MCF 10A (cell line): ENCODE measurements around the gene MAGEA9. TPM values are rescaled to one million over a fixed set of nuclear protein-coding genes. Genes with fewer than 3 reads are reported as not detected.
"Not testable (repeated sequence)": the region's sequence is repeated elsewhere in the genome, so short reads cannot be mapped to it uniquely, and the experiment has no call there.

Experiments
- Bru-seq: library from RNA; stranded (reverse); fragments of 400-500 nt; gene quantifications from one replicate; lab custom pipeline; 2021; lab: Mats Ljungman, UMichigan
- BruChase-seq, 2 experiments: library from RNA; stranded (reverse); fragments of 400-500 nt; gene quantifications; one replicate each; lab custom pipeline; 2021; lab: Mats Ljungman, UMichigan
- BruUV-seq: library from RNA; stranded (reverse); fragments of 400-500 nt; replicated peaks from 2 replicates; lab custom pipeline; 2021; lab: Mats Ljungman, UMichigan
- CTCF ChIA-PET: fragments of 300-600 bp; sonication (Branson Sonifier 250); formaldehyde crosslinking; extraction: SDS; loops from one replicate; lab custom pipeline; 2021; ENCODE audit warnings: antibody characterized with exemption, inconsistent platforms; lab: Yijun Ruan, JAX
- POLR2A ChIA-PET: fragments of 300-600, 350-650 bp; sonication (Branson Sonifier 250); formaldehyde crosslinking; extraction: SDS; loops from one replicate; lab custom pipeline; 2020; ENCODE audit warnings: antibody characterized with exemption, inconsistent platforms; lab: Yijun Ruan, JAX
- DNase-seq: peaks from one replicate; pipeline ENCODE4 v3.0.0-alpha.2; 2018; ENCODE audit not compliant: unreplicated experiment
- H3K27ac Mint-ChIP-seq: one replicate; pipeline ENCODE4 v1.8.0; 2022; ENCODE audit warnings: mild to moderate bottlenecking, low read depth, mixed read lengths; ENCODE audit not compliant: unreplicated experiment
- H3K27me3 Mint-ChIP-seq: one replicate; pipeline ENCODE4 v1.8.0; 2022; ENCODE audit warnings: mixed read lengths; ENCODE audit not compliant: insufficient read depth, unreplicated experiment
- H3K36me3 Mint-ChIP-seq: one replicate; pipeline ENCODE4 v1.8.0; 2022; ENCODE audit warnings: mild to moderate bottlenecking, moderate library complexity, mixed read lengths; ENCODE audit not compliant: insufficient read depth, unreplicated experiment
- H3K4me1 Mint-ChIP-seq: one replicate; pipeline ENCODE4 v1.8.0; 2022; ENCODE audit warnings: mixed read lengths; ENCODE audit not compliant: insufficient read depth, unreplicated experiment
- H3K4me3 Mint-ChIP-seq: one replicate; pipeline ENCODE4 v1.8.0; 2022; ENCODE audit warnings: mild to moderate bottlenecking, moderate library complexity, mixed read lengths; ENCODE audit not compliant: unreplicated experiment
- H3K9me3 Mint-ChIP-seq: one replicate; pipeline ENCODE4 v1.8.0; 2022; ENCODE audit warnings: mixed read lengths; ENCODE audit not compliant: unreplicated experiment
- CTCF ChIP-seq: fragments of 200-600 bp; IDR thresholded peaks from one replicate; pipeline ENCODE4 v1.8.0; 2022; ENCODE audit warnings: antibody characterized with exemption, mild to moderate bottlenecking; ENCODE audit not compliant: unreplicated experiment
- intact Hi-C: fragments of 100-400 bp; cut with micrococcal nuclease; formaldehyde crosslinking; loops from 2 replicates; pipeline ENCODE4 v1.14.1; 2022
- long read RNA-seq: library from polyadenylated mRNA; stranded (forward); transcript quantifications from one replicate; pipeline ENCODE4 v2.0.0, GENCODE V29; 2022
- total RNA-seq: library from RNA; stranded (reverse); gene quantifications from 2 replicates; pipeline ENCODE4 v1.2.3, GENCODE V29; 2022

Gene MAGEA9
- not detected in 2 replicates for total RNA-seq
- Bru-seq, nascent RNA, result not detected
- not detected for BruChase-seq, experiment 1, labeled RNA remaining after a 6-hour chase
- not detected for BruChase-seq, experiment 2, labeled RNA remaining after a 2-hour chase
- long read RNA-seq, result 0 reads

GRCh38 chrX:149781727-149782126 lies at the start of gene MAGEA9:
MAGEA9 (plus strand) TSS chrX:149781930; CDS start chrX:149786211, 4,281 bp downstream.
- H3K4me1 Mint-ChIP-seq, CTCF ChIA-PET, H3K9me3 Mint-ChIP-seq, BruUV-seq, H3K27me3 Mint-ChIP-seq, H3K4me3 Mint-ChIP-seq, H3K36me3 Mint-ChIP-seq, intact Hi-C loops, POLR2A ChIA-PET, DNase-seq, H3K27ac Mint-ChIP-seq: not testable (repeated sequence)

- H3K9me3 Mint-ChIP-seq, DNase-seq, H3K36me3 Mint-ChIP-seq, POLR2A ChIA-PET, BruUV-seq, CTCF ChIA-PET, H3K4me1 Mint-ChIP-seq, H3K27me3 Mint-ChIP-seq, H3K4me3 Mint-ChIP-seq, intact Hi-C loops, H3K27ac Mint-ChIP-seq: not testable (repeated sequence)
These were observed 39.5 kb upstream of the MAGEA9 start for GRCh38 chrX:149742269-149742668.

- H3K9me3 Mint-ChIP-seq, CTCF ChIA-PET, H3K4me1 Mint-ChIP-seq, H3K27me3 Mint-ChIP-seq, H3K4me3 Mint-ChIP-seq, H3K36me3 Mint-ChIP-seq, POLR2A ChIA-PET, DNase-seq, H3K27ac Mint-ChIP-seq, BruUV-seq, intact Hi-C loops: not testable (repeated sequence)
These were observed 35.2 kb upstream of the MAGEA9 start for GRCh38 chrX:149746390-149747007.

DNA sequence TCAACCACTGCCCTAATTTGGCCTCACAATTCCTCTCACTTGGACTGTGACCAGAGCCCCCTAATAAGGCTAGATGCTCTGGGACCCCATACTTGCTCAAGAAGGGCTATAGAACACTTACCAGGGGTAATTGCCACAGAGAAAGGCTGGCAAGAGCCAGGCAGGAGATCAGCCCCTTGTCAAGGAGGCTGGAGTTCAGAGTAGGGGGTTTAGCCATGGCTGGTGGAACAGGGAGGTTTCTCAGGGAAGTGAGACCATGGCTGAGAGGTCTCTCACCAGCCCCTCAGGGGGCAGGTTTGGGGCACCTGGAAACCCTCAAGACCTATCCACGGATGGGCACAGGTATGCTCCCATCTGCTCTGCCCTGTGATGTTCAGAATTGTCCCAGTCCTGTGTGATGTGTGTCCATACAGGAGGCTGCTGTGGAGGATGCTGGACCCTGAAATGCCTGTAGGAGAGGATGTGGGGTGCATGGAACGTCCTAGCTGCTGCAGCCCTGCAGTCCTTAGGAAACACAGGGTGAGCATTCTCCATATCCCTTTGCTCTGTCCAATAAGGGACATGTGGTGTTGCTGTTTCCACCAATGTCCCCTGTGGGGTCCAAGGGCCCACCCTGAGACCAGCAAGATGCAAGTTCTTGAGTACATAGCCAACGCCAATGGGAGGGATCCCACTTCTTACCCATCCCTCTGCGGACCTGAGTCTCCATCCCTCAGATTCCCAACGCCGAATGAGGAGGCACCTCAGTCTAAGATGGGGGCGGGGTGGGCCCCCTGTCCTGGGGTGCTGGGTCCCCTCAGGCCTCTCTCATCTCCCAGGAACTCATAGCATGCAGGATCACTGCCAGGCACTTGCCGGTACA lies 24.3 kb upstream of the MAGEA9 start:
- Mint-ChIP-seq H3K27me3 (no peaks in the 10 kb centered on the region), H3K4me3 (no peak overlapping the region), H3K27ac (no peak overlapping the region), H3K9me3 (no peaks in the 10 kb centered on the region), H3K4me1 (no peaks in the 10 kb centered on the region), H3K36me3 (no peaks in the 10 kb centered on the region)
- intact Hi-C loops, result no loop called here
- CTCF ChIA-PET, result no interaction called here
- no peak for DNase-seq
- TF ChIP-seq CTCF, result no peak
- no TSS peak for BruUV-seq
- POLR2A ChIA-PET, result no interaction called here

DNA sequence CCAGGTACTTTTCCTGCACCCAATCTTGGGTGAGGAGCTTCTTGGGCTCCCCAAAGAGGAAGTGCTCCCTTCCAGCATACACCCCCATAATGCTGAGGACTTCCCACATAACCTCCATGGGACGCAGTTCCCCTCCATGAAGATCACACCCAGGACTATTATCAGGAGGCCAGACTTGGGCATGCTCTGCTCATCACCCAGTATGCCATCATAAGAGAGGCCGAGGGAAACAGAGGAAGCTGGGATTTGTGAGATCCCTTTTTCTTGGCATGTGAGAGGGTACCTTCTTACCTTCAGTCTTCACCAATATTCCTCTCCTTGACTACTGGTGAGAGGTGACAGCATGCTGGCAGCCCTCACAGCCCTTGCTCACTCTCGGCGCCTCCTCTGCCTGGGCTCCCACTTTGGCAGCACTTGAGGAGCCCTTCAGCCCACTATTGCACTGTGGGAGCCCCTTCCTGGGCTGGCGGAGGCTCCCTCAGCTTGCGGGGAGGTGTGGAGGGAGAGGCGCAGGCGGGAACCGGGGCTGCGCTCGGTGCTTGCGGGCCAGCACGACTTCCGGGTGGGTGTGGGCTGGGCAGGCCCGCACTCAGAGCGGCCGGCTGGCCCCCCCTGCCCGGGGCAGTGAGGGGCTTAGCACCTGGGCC lies 23.5 kb upstream of the MAGEA9 start:
- BruUV-seq, result no TSS peak

DNA sequence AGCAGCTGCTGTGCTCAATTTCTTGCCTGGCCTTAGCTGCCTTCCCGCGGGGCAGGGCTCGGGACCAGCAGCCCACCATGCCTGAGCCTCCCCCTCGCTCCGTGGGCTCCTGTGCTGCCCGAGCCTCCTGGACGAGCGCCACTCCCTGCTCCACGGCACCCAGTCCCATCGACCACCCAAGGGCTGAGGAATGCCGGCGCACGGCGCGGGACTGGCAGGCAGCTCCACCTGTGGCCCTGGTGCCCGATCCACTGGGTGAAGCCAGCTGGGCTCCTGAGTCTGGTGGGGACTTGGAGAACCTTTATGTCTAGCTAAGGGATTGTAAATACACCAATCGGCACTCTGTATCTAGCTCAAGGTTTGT lies 23.0 kb upstream of the MAGEA9 start:
- BruUV-seq, result not testable (repeated sequence)

More for the DNA sequence above, 23.5 kb upstream of the MAGEA9 start:
- H3K36me3 Mint-ChIP-seq, result no peaks in the 10 kb centered on the region
- no peak overlapping the region for H3K4me3 Mint-ChIP-seq
- no peaks in the 10 kb centered on the region for H3K27me3 Mint-ChIP-seq
- ChIA-PET CTCF (interaction anchor here (0.6 kb wide), 1 partner anchor 571 kb away, joined by 3 read pairs; no protein-coding TSS in a partner anchor), POLR2A (no interaction called here)
- no peak for TF ChIP-seq CTCF
- no peak overlapping the region for H3K27ac Mint-ChIP-seq
- no peaks in the 10 kb centered on the region for H3K9me3 Mint-ChIP-seq
- DNase-seq, result no peak
- H3K4me1 Mint-ChIP-seq, result no peaks in the 10 kb centered on the region
- intact Hi-C loops, result no loop called here

More for the DNA sequence above, 23.0 kb upstream of the MAGEA9 start:
- DNase-seq, H3K36me3 Mint-ChIP-seq, POLR2A ChIA-PET, H3K27ac Mint-ChIP-seq, intact Hi-C loops, H3K4me3 Mint-ChIP-seq, H3K9me3 Mint-ChIP-seq, H3K27me3 Mint-ChIP-seq, H3K4me1 Mint-ChIP-seq: not testable (repeated sequence)
- CTCF ChIA-PET, result interaction anchor here (0.6 kb wide), 1 partner anchor 572 kb away, joined by 3 read pairs; no protein-coding TSS in a partner anchor
